OCI-LY3 (cell line): ENCODE results near the gene OSBPL2.

Source experiments
- H2AFZ ChIP-seq: fragments of 200-600, 300-600 bp; shearing (Covaris generic); 2 replicates; pipeline ENCODE4 v1.6.0; 2014; ENCODE audit warnings: antibody characterized with exemption, low read depth, low read length
- H3K27ac ChIP-seq: fragments of 200-600, 300-600 bp; sonication (generic); 2 replicates; pipeline ENCODE4 v1.5.1; 2014; ENCODE audit warnings: mild to moderate bottlenecking, low read length, moderate library complexity, mixed read lengths
- H3K27me3 ChIP-seq: fragments of 200-600, 300-600 bp; sonication (generic); 2 replicates; pipeline ENCODE4 v1.6.1; 2014; ENCODE audit warnings: low read depth, low read length, mixed read lengths
- H3K36me3 ChIP-seq: fragments of 200-600, 300-600 bp; sonication (generic); replicated peaks from 2 replicates; pipeline ENCODE3; 2014; ENCODE audit warnings: low read depth, low read length, mixed read lengths
- H3K4me1 ChIP-seq: fragments of 300-600, 200-600 bp; sonication (generic); 2 replicates; pipeline ENCODE4 v1.6.1; 2014; ENCODE audit warnings: low read length, mixed read lengths
- H3K4me2 ChIP-seq: fragments of 200-600, 300-600 bp; sonication (generic); 2 replicates; pipeline ENCODE4 v1.6.1; 2014; ENCODE audit warnings: low read length, mixed read lengths
- H3K4me3 ChIP-seq: fragments of 300-600, 200-600 bp; sonication (generic); 2 replicates; pipeline ENCODE4 v1.5.1; 2014; ENCODE audit warnings: antibody characterized with exemption, mild to moderate bottlenecking, low read length, moderate library complexity
- H3K79me2 ChIP-seq: fragments of 300-600, 200-600 bp; shearing (Covaris generic); 2 replicates; pipeline ENCODE4 v1.6.1; 2014; ENCODE audit warnings: mild to moderate bottlenecking, low read length, mixed read lengths
- H3K9ac ChIP-seq: fragments of 300-600, 200-600 bp; shearing (Covaris generic); 2 replicates; pipeline ENCODE4 v1.6.0; 2014; ENCODE audit warnings: mild to moderate bottlenecking, low read length, moderate library complexity
- H3K9me3 ChIP-seq: fragments of 200-600, 300-600 bp; shearing (Covaris generic); 2 replicates; pipeline ENCODE4 v1.6.1; 2014; ENCODE audit warnings: low read length, mixed read lengths; ENCODE audit not compliant: insufficient read depth
- H4K20me1 ChIP-seq: fragments of 200-600, 300-600 bp; sonication (generic); 2 replicates; pipeline ENCODE4 v1.6.1; 2016; ENCODE audit warnings: low read length, mixed read lengths; ENCODE audit not compliant: insufficient read depth
- EZH2phosphoT487 ChIP-seq: fragments of 200-600 bp; shearing (Covaris generic); IDR thresholded peaks from 2 replicates; pipeline ENCODE4 v1.6.1; 2018; ENCODE audit warnings: antibody characterized with exemption, mixed run types, low read depth
- TF ChIP-seq, protein P1 (sequence below): fragments of 200-600, 300-600 bp; sonication (generic); IDR thresholded peaks from 2 replicates; pipeline ENCODE4 v1.5.1; 2014; ENCODE audit warnings: antibody characterized with exemption, low read length, low read depth

OSBPL2 gene

GRCh38 chr20:62335532-62335931, 97.2 kb downstream of the OSBPL2 start:
- H3K4me1 ChIP-seq: peaks cover 36% of the 10 kb centered on the region
- no peak overlapping the region for H3K27ac ChIP-seq
- no peak overlapping the region for H3K4me3 ChIP-seq
- no peaks in the 10 kb centered on the region for H3K79me2 ChIP-seq
- H3K27me3 ChIP-seq: no peaks in the 10 kb centered on the region
- no peak overlapping the region for H2AFZ ChIP-seq
- peaks cover 6% of the 10 kb centered on the region for H3K36me3 ChIP-seq
- H3K9ac ChIP-seq: no peak overlapping the region
- H3K4me2 ChIP-seq: no peak overlapping the region
- no peaks in the 10 kb centered on the region for H3K9me3 ChIP-seq
- TF ChIP-seq, protein P1, sequence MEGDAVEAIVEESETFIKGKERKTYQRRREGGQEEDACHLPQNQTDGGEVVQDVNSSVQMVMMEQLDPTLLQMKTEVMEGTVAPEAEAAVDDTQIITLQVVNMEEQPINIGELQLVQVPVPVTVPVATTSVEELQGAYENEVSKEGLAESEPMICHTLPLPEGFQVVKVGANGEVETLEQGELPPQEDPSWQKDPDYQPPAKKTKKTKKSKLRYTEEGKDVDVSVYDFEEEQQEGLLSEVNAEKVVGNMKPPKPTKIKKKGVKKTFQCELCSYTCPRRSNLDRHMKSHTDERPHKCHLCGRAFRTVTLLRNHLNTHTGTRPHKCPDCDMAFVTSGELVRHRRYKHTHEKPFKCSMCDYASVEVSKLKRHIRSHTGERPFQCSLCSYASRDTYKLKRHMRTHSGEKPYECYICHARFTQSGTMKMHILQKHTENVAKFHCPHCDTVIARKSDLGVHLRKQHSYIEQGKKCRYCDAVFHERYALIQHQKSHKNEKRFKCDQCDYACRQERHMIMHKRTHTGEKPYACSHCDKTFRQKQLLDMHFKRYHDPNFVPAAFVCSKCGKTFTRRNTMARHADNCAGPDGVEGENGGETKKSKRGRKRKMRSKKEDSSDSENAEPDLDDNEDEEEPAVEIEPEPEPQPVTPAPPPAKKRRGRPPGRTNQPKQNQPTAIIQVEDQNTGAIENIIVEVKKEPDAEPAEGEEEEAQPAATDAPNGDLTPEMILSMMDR: no peak
- no peak for TF ChIP-seq EZH2phosphoT487
- H4K20me1 ChIP-seq: no peaks in the 10 kb centered on the region

- Histone ChIP-seq H3K36me3 (peaks cover 10% of the 10 kb centered on the region), H3K27ac (no peak overlapping the region), H3K4me2 (no peak overlapping the region)
Measured at GRCh38 chr20:62336329-62336728, 98.0 kb downstream of the OSBPL2 start.

DNA sequence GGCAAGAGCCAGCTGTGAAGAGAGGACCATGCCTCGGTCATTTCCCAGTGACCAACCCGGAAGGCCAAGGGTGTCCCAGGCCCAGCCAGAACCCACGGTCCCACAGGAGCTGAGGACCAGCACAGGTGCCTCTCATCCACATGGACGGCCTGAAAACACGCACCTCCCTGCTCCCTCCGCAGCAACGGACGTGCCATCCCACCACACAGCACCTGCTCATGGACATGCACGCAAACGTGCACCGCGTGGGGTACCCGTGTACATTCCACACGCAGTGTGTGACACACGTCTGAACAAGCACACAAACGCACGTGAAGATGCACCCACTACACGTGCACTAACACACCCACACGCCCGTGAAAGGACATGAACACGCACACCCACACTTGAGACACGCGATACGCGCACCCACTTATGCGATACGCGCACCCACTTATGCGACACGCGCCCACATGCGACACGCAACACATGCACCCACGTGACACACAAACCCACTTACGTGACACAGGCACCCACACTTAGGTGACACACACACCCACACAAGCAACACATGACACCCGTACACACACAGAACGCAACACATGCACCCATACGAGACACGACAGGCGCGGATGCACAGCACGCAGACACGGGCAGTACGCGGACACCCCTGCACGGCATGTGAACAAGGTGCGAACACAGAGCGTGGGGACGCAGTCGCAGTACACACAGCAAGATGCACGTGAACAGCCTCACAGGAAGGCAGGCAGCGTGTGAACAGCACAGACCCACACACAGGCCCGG, 98.6 kb downstream of the OSBPL2 start:
- peaks cover 12% of the 10 kb centered on the region for H3K36me3 ChIP-seq
- H3K4me1 ChIP-seq: peaks cover 36% of the 10 kb centered on the region
- no peaks in the 10 kb centered on the region for H3K9me3 ChIP-seq
- no peaks in the 10 kb centered on the region for H4K20me1 ChIP-seq
- H3K27ac ChIP-seq: no peak overlapping the region
- no peak for TF ChIP-seq EZH2phosphoT487
- TF ChIP-seq, protein P1: no peak
- no peaks in the 10 kb centered on the region for H3K27me3 ChIP-seq
- H3K4me3 ChIP-seq: no peak overlapping the region
- no peak overlapping the region for H3K9ac ChIP-seq
- H3K4me2 ChIP-seq: peak overlapping the region; percentile 18; the same call in 1 of the 2 replicates
- H3K79me2 ChIP-seq: no peaks in the 10 kb centered on the region
- H2AFZ ChIP-seq: no peak overlapping the region

More at GRCh38 chr20:62336329-62336728, 98.0 kb downstream of the OSBPL2 start:
- H2AFZ ChIP-seq: no peak overlapping the region
- TF ChIP-seq, protein P1: no peak
- TF ChIP-seq EZH2phosphoT487: no peak
- H3K4me1 ChIP-seq: peaks cover 36% of the 10 kb centered on the region
- H4K20me1 ChIP-seq: no peaks in the 10 kb centered on the region
- no peak overlapping the region for H3K9ac ChIP-seq
- H3K79me2 ChIP-seq: no peaks in the 10 kb centered on the region
- H3K9me3 ChIP-seq: no peaks in the 10 kb centered on the region
- H3K4me3 ChIP-seq: no peak overlapping the region
- H3K27me3 ChIP-seq: no peaks in the 10 kb centered on the region

DNA sequence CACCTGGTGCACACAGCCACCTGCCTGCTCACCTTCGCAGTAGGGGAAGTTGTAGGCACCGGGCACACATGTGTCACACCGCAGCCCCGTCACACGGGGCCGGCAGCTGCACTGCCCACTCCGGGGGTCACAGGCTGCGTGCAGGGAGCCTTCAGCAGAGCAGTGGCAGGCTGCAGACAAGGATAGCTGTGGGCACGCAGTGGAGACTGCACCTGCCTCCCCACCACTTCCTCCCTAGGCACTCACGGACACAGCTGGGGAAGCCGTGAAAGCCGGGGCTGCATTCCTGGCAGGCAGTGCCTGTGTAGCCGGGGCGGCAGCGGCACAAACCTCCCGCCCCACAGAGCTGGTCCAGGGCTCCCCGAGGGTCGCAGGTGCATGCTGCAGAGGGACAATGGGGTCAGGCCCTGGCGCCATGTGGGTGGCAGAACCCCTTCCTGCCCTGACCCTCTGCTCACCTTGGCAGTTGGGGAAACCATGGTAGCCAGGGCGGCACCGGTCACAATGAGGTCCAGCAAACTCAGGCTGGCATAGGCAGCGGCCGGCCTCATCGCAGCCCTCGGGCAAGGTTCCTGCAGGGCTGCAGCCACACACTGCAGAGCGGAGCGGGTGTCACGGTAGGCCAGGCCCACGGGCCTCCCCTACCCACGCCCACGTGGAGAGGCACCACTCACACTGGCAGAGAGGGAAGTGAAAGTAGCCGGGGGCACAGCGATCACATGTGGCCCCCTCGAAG, 99.4 kb downstream of the OSBPL2 start:
- Histone ChIP-seq H3K27ac (no peak overlapping the region), H3K4me3 (no peak overlapping the region)
- TF ChIP-seq, protein P1: no peak
- no peak for TF ChIP-seq EZH2phosphoT487

More for the DNA sequence above, 99.4 kb downstream of the OSBPL2 start:
- Histone ChIP-seq H3K27me3 (no peaks in the 10 kb centered on the region), H3K79me2 (no peaks in the 10 kb centered on the region), H3K9ac (no peak overlapping the region), H2AFZ (no peak overlapping the region), H4K20me1 (no peaks in the 10 kb centered on the region), H3K36me3 (peaks cover 12% of the 10 kb centered on the region), H3K4me1 (peaks cover 36% of the 10 kb centered on the region), H3K9me3 (no peaks in the 10 kb centered on the region), H3K4me2 (peak overlapping the region; percentile 18)
